HEK293 (cell line): ENCODE data around the gene SPPL2B.

Experiments
- CTCF ChIA-PET: fragments of 350-600 bp; formaldehyde crosslinking; extraction: SDS; loops from one replicate; lab custom pipeline; 2021; ENCODE audit warnings: antibody characterized with exemption; lab: Yijun Ruan, JAX
- POLR2A ChIA-PET: fragments of 300-600 bp; formaldehyde crosslinking; extraction: SDS; loops from one replicate; lab custom pipeline; 2020; ENCODE audit warnings: antibody characterized with exemption, inconsistent platforms; lab: Yijun Ruan, JAX
- H3K27ac ChIP-seq: fragments of 200-500 bp; sonication (Bioruptor generic); 2 replicates; pipeline ENCODE4 v1.5.1; 2014; ENCODE audit warnings: low read depth, low read length, control low read depth, inconsistent platforms; ENCODE audit errors: extremely low read depth
- H3K36me3 ChIP-seq, 2 experiments: fragments of 200-500 bp in 1 of 2; sonication (Bioruptor generic) in 1 of 2; 1 replicate in 1 of 2; 2 replicates in 1 of 2; pipeline ENCODE4 v1.5.1; 2014 to 2017; ENCODE audit warnings: inconsistent platforms in 2 of 2, low read length in 2 of 2; ENCODE audit not compliant: control insufficient read depth in 2 of 2, insufficient read depth in 1 of 2
- H3K4me1 ChIP-seq: fragments of 200-500 bp; sonication (Bioruptor generic); 2 replicates; pipeline ENCODE4 v1.5.1; 2014; ENCODE audit warnings: mild to moderate bottlenecking, low read length, inconsistent platforms; ENCODE audit not compliant: control insufficient read depth, insufficient read depth
- H3K4me3 ChIP-seq: 2 replicates; pipeline ENCODE4 v1.5.1; 2011; ENCODE audit warnings: low read depth, mild to moderate bottlenecking, control low read depth, low read length, moderate library complexity
- H3K9me3 ChIP-seq: fragments of 200-500 bp; sonication (Bioruptor generic); 2 replicates; pipeline ENCODE4 v1.5.1; 2014; ENCODE audit warnings: low read depth, low read length, inconsistent platforms; ENCODE audit not compliant: control insufficient read depth, insufficient read depth
- EGR2 ChIP-seq: fragments of 450-650 bp; formaldehyde crosslinking; IDR thresholded peaks from 2 replicates; pipeline ENCODE4 v1.5.1; 2016; ENCODE audit warnings: low read depth, missing biosample characterization, missing genetic modification characterization
- GLIS1 ChIP-seq: fragments of 450-650 bp; formaldehyde crosslinking; IDR thresholded peaks from 2 replicates; pipeline ENCODE4 v1.5.1; 2016; ENCODE audit warnings: missing biosample characterization, missing genetic modification characterization
- KLF1 ChIP-seq: fragments of 450-650 bp; formaldehyde crosslinking; IDR thresholded peaks from 2 replicates; pipeline ENCODE4 v1.5.1; 2016; ENCODE audit warnings: missing biosample characterization, missing genetic modification characterization
- TRIM28 ChIP-seq: IDR thresholded peaks from 2 replicates; pipeline ENCODE4 v1.6.1; 2011; ENCODE audit warnings: low read length, control low read depth, borderline replicate concordance
- ZBTB17 ChIP-seq: fragments of 450-650 bp; formaldehyde crosslinking; IDR thresholded peaks from 2 replicates; pipeline ENCODE4 v1.5.1; 2016; ENCODE audit warnings: missing biosample characterization, missing genetic modification characterization
- ZBTB20 ChIP-seq: fragments of 450-650 bp; formaldehyde crosslinking; IDR thresholded peaks from 2 replicates; pipeline ENCODE4 v1.5.1; 2016; ENCODE audit warnings: missing biosample characterization, missing genetic modification characterization
- ZBTB21 ChIP-seq: fragments of 450-650 bp; formaldehyde crosslinking; IDR thresholded peaks from 2 replicates; pipeline ENCODE4 v1.5.1; 2017; ENCODE audit warnings: missing biosample characterization, missing genetic modification characterization
- ZFHX2 ChIP-seq: fragments of 450-650 bp; formaldehyde crosslinking; conservative IDR thresholded peaks from 2 replicates; pipeline ENCODE4 v1.5.1; 2016; ENCODE audit warnings: missing biosample characterization, missing genetic modification characterization
- ZNF132 ChIP-seq: fragments of 450-650 bp; formaldehyde crosslinking; IDR thresholded peaks from 2 replicates; pipeline ENCODE4 v1.5.1; 2017; ENCODE audit warnings: missing biosample characterization, missing genetic modification characterization, borderline replicate concordance
- ZNF155 ChIP-seq: fragments of 450-650 bp; formaldehyde crosslinking; IDR thresholded peaks from 2 replicates; pipeline ENCODE4 v1.5.1; 2016; ENCODE audit warnings: missing biosample characterization, missing genetic modification characterization
- ZNF16 ChIP-seq: fragments of 450-650 bp; formaldehyde crosslinking; IDR thresholded peaks from 2 replicates; pipeline ENCODE4 v1.5.1; 2016; ENCODE audit warnings: low read depth, missing biosample characterization, missing genetic modification characterization
- ZNF2 ChIP-seq: fragments of 450-650 bp; formaldehyde crosslinking; IDR thresholded peaks from 2 replicates; pipeline ENCODE4 v1.5.1; 2016; ENCODE audit warnings: missing biosample characterization, missing genetic modification characterization
- ZNF214 ChIP-seq: fragments of 450-650 bp; formaldehyde crosslinking; IDR thresholded peaks from 2 replicates; pipeline ENCODE4 v1.5.1; 2017; ENCODE audit warnings: missing biosample characterization, mild to moderate bottlenecking, missing genetic modification characterization, borderline replicate concordance
- ZNF335 ChIP-seq: fragments of 450-650 bp; formaldehyde crosslinking; conservative IDR thresholded peaks from 2 replicates; pipeline ENCODE4 v1.5.1; 2016; ENCODE audit warnings: missing biosample characterization, missing genetic modification characterization
- ZNF366 ChIP-seq: fragments of 450-650 bp; formaldehyde crosslinking; conservative IDR thresholded peaks from 2 replicates; pipeline ENCODE4 v1.5.1; 2016; ENCODE audit warnings: missing biosample characterization, missing genetic modification characterization
- ZNF416 ChIP-seq: fragments of 450-650 bp; formaldehyde crosslinking; IDR thresholded peaks from 2 replicates; pipeline ENCODE4 v1.5.1; 2016; ENCODE audit warnings: missing biosample characterization, missing genetic modification characterization
- ZNF521 ChIP-seq: fragments of 450-650 bp; formaldehyde crosslinking; IDR thresholded peaks from 2 replicates; pipeline ENCODE4 v1.5.1; 2017; ENCODE audit warnings: missing biosample characterization, mild to moderate bottlenecking, missing genetic modification characterization
- ZNF623 ChIP-seq: fragments of 450-650 bp; formaldehyde crosslinking; IDR thresholded peaks from 2 replicates; pipeline ENCODE4 v1.5.1; 2016; ENCODE audit warnings: missing biosample characterization, missing genetic modification characterization
- ZNF660 ChIP-seq: fragments of 450-650 bp; IDR thresholded peaks from 2 replicates; pipeline ENCODE4 v1.5.1; 2018; ENCODE audit warnings: missing biosample characterization, mild to moderate bottlenecking, missing genetic modification characterization
- ZNF76 ChIP-seq: fragments of 450-650 bp; formaldehyde crosslinking; IDR thresholded peaks from 2 replicates; pipeline ENCODE4; 2016; ENCODE audit warnings: low read depth, missing biosample characterization, missing genetic modification characterization, borderline replicate concordance
- TF ChIP-seq, protein P1 (sequence below): fragments of 450-650 bp; formaldehyde crosslinking; IDR thresholded peaks from 2 replicates; pipeline ENCODE4 v1.5.1; 2017; ENCODE audit warnings: missing biosample characterization, mild to moderate bottlenecking, missing genetic modification characterization, moderate library complexity
- TF ChIP-seq, protein P2 (sequence below): fragments of 450-650 bp; formaldehyde crosslinking; IDR thresholded peaks from 2 replicates; pipeline ENCODE4 v1.5.1; 2017; ENCODE audit warnings: missing biosample characterization, missing genetic modification characterization

The SPPL2B gene

DNA sequence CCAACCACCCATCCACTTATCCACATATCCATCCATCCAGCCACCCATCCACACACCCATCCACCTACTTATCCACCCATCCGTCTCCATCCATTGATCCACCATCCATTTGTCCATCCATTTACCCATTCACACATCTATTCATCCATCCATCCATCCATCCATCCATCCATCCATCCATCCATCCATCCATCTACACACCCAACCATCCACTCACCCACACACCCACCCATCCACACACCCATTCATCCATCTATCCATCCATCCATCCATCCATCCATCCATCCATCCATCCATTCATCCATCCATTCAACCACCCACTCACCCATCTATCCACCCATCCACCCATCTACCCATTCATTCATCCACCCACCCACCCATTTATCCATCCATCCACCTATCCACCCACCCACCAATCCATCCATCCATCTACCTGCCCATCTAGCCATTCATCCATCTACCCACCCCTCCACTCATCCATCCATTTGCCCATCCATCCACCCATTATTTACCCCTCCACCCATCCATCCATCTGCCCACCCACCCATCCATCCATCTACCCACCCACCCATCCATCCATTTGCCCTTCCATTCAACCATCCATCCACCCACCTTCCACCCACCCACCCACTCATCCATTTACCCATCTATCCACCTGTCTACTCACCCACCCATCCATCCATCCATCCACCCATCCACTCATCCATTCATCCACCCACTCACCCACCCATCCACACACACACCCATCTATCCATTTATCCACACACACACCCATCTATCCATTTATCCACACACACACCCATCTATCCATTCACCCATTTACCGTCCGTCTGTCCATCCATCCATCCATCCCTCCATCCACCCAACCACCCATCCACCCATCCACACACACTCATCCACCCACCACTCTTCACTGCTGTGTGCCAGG is 29.1 kb downstream of the SPPL2B start:
- peaks cover 0 to 7% of the 10 kb centered on the region in 2 experiments; a peak in 1 of 3 replicates for H3K36me3 ChIP-seq
- H3K9me3 ChIP-seq: no peaks in the 10 kb centered on the region
- CTCF ChIA-PET: no interaction called here
- no peaks in the 10 kb centered on the region for H3K4me1 ChIP-seq
- H3K4me3 ChIP-seq: no peak overlapping the region
- no peak overlapping the region for H3K27ac ChIP-seq
- POLR2A ChIA-PET: no interaction called here
- peak; percentile 92 for TF ChIP-seq ZBTB17 (tag by site-specific recombination)
- no peak for TF ChIP-seq ZNF155
- peak; percentile 98 for TF ChIP-seq ZNF366
- peak; percentile 97 for TF ChIP-seq ZFHX2 (tag by site-specific recombination)
- no peak for TF ChIP-seq ZNF2 (tag by site-specific recombination)
- TF ChIP-seq ZNF623 (tag by site-specific recombination): no peak
- TF ChIP-seq ZBTB20 (tag by site-specific recombination): 0 out of 2 replicates have a peak, but pooled peaks have one; percentile 26
- peak; percentile 100 for TF ChIP-seq EGR2 (tag by site-specific recombination)
- no peak for TF ChIP-seq ZNF214 (tag by site-specific recombination)
- TF ChIP-seq KLF1: peak; percentile 73
- TF ChIP-seq ZNF132 (tag by site-specific recombination): no peak
- TF ChIP-seq, all 188 proteins: peak for 6

DNA sequence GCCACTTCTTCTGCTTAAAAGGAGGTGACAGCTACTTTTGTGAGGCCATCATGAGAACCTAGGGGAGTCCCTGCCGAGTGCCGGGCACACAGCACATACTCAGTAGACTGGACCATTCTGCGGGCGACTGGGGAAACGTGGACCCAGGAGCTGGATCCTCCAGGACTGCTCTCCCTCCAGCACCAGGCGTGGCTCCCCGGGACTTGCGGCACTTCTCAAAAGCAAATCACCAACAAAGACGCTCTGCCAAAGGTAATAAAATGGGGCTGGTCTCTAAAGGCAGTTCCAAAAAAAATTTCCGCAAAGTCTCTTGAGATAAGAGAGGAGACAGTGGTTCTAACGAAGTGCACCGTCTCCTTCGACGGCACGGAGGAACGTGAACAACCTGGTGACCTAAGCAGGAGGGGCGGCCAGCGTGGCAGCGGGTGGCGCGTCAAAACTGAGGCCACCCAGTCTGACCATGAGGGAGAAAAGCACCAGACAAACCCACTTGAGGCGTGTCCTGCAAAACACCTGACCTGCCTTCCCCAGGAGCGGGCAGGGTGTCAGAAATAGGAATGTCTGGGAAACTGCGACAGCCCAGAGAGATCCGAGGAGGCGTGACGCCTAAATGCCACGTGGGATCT is 30.2 kb downstream of the SPPL2B start:
- Histone ChIP-seq H3K4me3 (no peak overlapping the region), H3K9me3 (no peaks in the 10 kb centered on the region), H3K36me3 (peaks cover 0 to under 1% of the 10 kb centered on the region in 2 experiments; a peak in 1 of 3 replicates), H3K4me1 (no peaks in the 10 kb centered on the region), H3K27ac (no peak overlapping the region)
- ChIA-PET CTCF (no interaction called here), POLR2A (interaction anchor here (0.6 kb wide), 1 partner anchor 10 kb away, joined by 4 read pairs; no protein-coding TSS in a partner anchor)
- TF ChIP-seq KLF1 (0 out of 2 replicates have a peak, but pooled peaks have one; percentile 38), ZNF16 (tag by site-specific recombination) (peak; percentile 85; the same call in 1 of the 2 replicates)
- TF ChIP-seq, protein P1, sequence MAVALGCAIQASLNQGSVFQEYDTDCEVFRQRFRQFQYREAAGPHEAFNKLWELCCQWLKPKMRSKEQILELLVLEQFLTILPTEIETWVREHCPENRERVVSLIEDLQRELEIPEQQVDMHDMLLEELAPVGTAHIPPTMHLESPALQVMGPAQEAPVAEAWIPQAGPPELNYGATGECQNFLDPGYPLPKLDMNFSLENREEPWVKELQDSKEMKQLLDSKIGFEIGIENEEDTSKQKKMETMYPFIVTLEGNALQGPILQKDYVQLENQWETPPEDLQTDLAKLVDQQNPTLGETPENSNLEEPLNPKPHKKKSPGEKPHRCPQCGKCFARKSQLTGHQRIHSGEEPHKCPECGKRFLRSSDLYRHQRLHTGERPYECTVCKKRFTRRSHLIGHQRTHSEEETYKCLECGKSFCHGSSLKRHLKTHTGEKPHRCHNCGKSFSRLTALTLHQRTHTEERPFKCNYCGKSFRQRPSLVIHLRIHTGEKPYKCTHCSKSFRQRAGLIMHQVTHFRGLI (tag by site-specific recombination): no peak

DNA sequence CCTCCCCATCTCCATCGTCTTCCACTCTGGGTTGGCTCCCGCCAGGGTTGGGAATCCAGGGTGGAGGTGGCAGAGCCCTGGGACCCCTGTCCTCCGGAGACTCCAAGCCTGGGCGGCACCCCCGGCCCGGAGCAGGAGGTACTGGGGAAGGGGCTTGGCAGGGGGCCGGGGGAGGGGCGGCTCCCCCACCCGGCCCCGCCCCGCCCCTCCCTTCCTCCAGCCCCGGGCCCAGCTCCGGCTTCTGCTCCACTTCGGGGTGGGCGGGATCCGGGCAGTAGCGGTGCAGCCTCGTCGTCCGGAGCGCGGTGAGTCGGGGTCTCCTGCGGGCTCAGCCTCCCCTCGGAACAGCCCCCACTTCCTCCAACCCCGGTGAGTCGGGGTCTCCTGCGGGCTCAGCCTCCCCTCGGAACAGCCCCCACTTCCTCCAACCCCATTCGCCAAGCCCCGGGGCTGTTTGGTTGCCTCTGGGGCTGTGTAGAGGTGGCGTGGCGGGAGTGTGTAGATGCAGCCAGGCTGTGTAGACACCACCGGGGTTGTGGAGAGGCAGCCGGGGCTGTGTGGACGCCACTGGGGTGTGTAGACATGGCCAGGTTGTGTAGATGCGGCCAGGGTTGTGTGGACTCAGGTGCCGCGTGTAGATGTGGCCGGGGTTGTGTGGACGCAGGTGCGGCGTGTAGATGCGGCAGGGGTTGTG is 31.7 kb downstream of the SPPL2B start, which contains the start of gene TMPRSS9:
TMPRSS9 (plus strand) TSS at position 274 of the 694 bp plus-strand sequence. CDS start 29,521 bp downstream, outside the sequence.
- Histone ChIP-seq H3K4me3 (no peak within 1 kb of the TSS), H3K9me3 (no peaks in the 10 kb centered on the region), H3K4me1 (no peaks in the 10 kb centered on the region), H3K36me3 (no peaks in the 10 kb centered on the region), H3K27ac (no peak within 1 kb of the TSS)
- CTCF ChIA-PET: no interaction called here
- 0 out of 2 replicates have a peak, but pooled peaks have one; percentile 1 for TF ChIP-seq KLF1
- TF ChIP-seq ZBTB20 (tag by site-specific recombination): no peak
- POLR2A ChIA-PET: no interaction called here

DNA sequence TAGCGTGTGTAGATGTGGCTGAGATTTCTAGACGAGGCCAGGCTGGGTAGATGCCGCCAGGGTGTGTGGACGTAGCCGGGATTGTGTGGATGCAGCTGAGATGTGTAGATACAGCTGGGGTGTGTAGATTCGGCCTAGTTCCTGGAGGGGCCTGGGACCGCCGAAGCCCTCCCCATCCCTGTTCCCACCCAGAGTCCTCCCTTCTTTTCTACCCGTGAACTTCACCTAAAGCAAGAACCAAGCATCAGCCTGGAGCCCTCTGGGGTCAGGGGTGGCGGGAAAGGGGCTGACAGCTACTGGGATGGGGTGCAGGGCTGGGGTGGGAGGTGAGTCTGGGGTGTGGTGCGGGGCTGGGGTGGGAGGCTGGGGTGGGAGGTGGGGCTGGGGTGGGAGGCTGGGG is 32.3 kb downstream of the SPPL2B start:
- CTCF ChIA-PET: no interaction called here
- TF ChIP-seq ZNF521 (tag by site-specific recombination): no peak
- TF ChIP-seq ZBTB21 (tag by site-specific recombination): no peak
- TF ChIP-seq TRIM28: no peak
- no peak for TF ChIP-seq GLIS1 (tag by site-specific recombination)
- TF ChIP-seq, protein P2, sequence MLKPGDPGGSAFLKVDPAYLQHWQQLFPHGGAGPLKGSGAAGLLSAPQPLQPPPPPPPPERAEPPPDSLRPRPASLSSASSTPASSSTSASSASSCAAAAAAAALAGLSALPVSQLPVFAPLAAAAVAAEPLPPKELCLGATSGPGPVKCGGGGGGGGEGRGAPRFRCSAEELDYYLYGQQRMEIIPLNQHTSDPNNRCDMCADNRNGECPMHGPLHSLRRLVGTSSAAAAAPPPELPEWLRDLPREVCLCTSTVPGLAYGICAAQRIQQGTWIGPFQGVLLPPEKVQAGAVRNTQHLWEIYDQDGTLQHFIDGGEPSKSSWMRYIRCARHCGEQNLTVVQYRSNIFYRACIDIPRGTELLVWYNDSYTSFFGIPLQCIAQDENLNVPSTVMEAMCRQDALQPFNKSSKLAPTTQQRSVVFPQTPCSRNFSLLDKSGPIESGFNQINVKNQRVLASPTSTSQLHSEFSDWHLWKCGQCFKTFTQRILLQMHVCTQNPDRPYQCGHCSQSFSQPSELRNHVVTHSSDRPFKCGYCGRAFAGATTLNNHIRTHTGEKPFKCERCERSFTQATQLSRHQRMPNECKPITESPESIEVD (tag by site-specific recombination): no peak
- TF ChIP-seq ZNF660 (tag by site-specific recombination): no peak
- no peak for TF ChIP-seq ZNF76 (tag by site-specific recombination)
- TF ChIP-seq ZNF416 (tag by site-specific recombination): no peak
- TF ChIP-seq ZNF335: no peak

More for the DNA sequence above, 32.3 kb downstream of the SPPL2B start:
- Histone ChIP-seq H3K9me3 (no peaks in the 10 kb centered on the region), H3K4me3 (no peak overlapping the region), H3K4me1 (no peaks in the 10 kb centered on the region), H3K36me3 (no peaks in the 10 kb centered on the region), H3K27ac (no peak overlapping the region)
- POLR2A ChIA-PET: no interaction called here
